Astrocyte (in vitro differentiated cells and primary cell): ENCODE measurements around the gene BABAM1. TPM values are rescaled to one million over a fixed set of nuclear protein-coding genes. Genes with fewer than 3 reads are reported as not detected.

Experiments
- DNase-seq: peaks from one replicate; pipeline ENCODE4 v3.0.0-alpha.2; 2010; ENCODE audit warnings: low read depth
- FAIRE-seq: peaks from 2 replicates; lab custom pipeline; 2011; peaks lifted over from hg19 to GRCh38; lab: Jason Lieb, UNC
- H2AFZ ChIP-seq: 2 replicates; pipeline ENCODE4 v1.6.0; 2012; ENCODE audit warnings: low read depth, low read length, inconsistent platforms
- H3K27ac ChIP-seq: 2 replicates; pipeline ENCODE4 v1.5.1; 2011; ENCODE audit warnings: low read depth, low read length, inconsistent platforms
- H3K27me3 ChIP-seq: 2 replicates; pipeline ENCODE4 v1.6.0; 2011; ENCODE audit warnings: low read length, inconsistent platforms; ENCODE audit not compliant: insufficient read depth
- H3K36me3 ChIP-seq: 2 replicates; pipeline ENCODE4 v1.5.1; 2011; ENCODE audit warnings: low read length, inconsistent platforms; ENCODE audit not compliant: insufficient read depth
- H3K4me1 ChIP-seq: 2 replicates; pipeline ENCODE4 v1.5.1; 2011; ENCODE audit warnings: low read length, inconsistent platforms; ENCODE audit not compliant: insufficient read depth
- H3K4me2 ChIP-seq: 2 replicates; pipeline ENCODE4 v1.6.0; 2012; ENCODE audit warnings: low read length, inconsistent platforms
- H3K4me3 ChIP-seq: 2 replicates; pipeline ENCODE4 v1.5.1; 2011; ENCODE audit warnings: low read depth, mild to moderate bottlenecking, low read length, inconsistent platforms; ENCODE audit not compliant: insufficient read depth
- H3K79me2 ChIP-seq: 2 replicates; pipeline ENCODE4 v1.6.0; 2012; ENCODE audit warnings: mild to moderate bottlenecking, low read length, inconsistent platforms; ENCODE audit not compliant: insufficient read depth
- H3K9ac ChIP-seq: 2 replicates; pipeline ENCODE4 v1.6.0; 2012; ENCODE audit warnings: mild to moderate bottlenecking, low read length, inconsistent platforms
- H3K9me3 ChIP-seq: 2 replicates; pipeline ENCODE4 v1.5.1; 2012; ENCODE audit warnings: low read depth, mild to moderate bottlenecking, low read length, inconsistent platforms; ENCODE audit not compliant: insufficient read depth
- H4K20me1 ChIP-seq: 2 replicates; pipeline ENCODE4 v1.6.0; 2012; ENCODE audit warnings: low read length, inconsistent platforms; ENCODE audit not compliant: insufficient read depth
- H3K27ac Mint-ChIP-seq: one replicate; pipeline ENCODE4 v1.8.0; 2021; ENCODE audit warnings: mild to moderate bottlenecking, mixed read lengths; ENCODE audit not compliant: unreplicated experiment
- H3K27me3 Mint-ChIP-seq: one replicate; pipeline ENCODE4 v1.8.0; 2021; ENCODE audit warnings: low read depth, mixed read lengths; ENCODE audit not compliant: unreplicated experiment
- H3K36me3 Mint-ChIP-seq: one replicate; pipeline ENCODE4 v1.8.0; 2021; ENCODE audit warnings: low read depth, mixed read lengths; ENCODE audit not compliant: unreplicated experiment
- H3K4me1 Mint-ChIP-seq: one replicate; pipeline ENCODE4 v1.8.0; 2021; ENCODE audit warnings: low read depth, mixed read lengths; ENCODE audit not compliant: unreplicated experiment
- H3K4me3 Mint-ChIP-seq: one replicate; pipeline ENCODE4 v1.8.0; 2021; ENCODE audit warnings: mild to moderate bottlenecking, moderate library complexity, mixed read lengths; ENCODE audit not compliant: unreplicated experiment
- H3K9me3 Mint-ChIP-seq: one replicate; pipeline ENCODE4 v1.8.0; 2021; ENCODE audit warnings: mild to moderate bottlenecking, mixed read lengths; ENCODE audit not compliant: unreplicated experiment
- CTCF ChIP-seq: IDR thresholded peaks from 2 replicates; pipeline ENCODE4 v1.5.1; 2011; ENCODE audit warnings: low read depth, mild to moderate bottlenecking, inconsistent platforms, low read length, moderate library complexity; ENCODE audit not compliant: insufficient read depth
- EZH2 ChIP-seq: IDR thresholded peaks from 2 replicates; pipeline ENCODE4 v1.6.1; 2012; ENCODE audit warnings: mild to moderate bottlenecking, low read length, inconsistent platforms; ENCODE audit not compliant: insufficient read depth
- total RNA-seq: library from RNA; stranded (reverse); gene quantifications from 2 replicates; pipeline ENCODE4 v1.2.1, GENCODE V29; 2021

BABAM1 gene
- total RNA-seq, 1 donor from 2014 or later: 112 TPM

- H3K9ac ChIP-seq: no peak overlapping the region
- no peak overlapping the region for H3K4me3 ChIP-seq
- H3K36me3 ChIP-seq: no peaks in the 10 kb centered on the region
- H3K27me3 Mint-ChIP-seq: peaks cover 3% of the 10 kb centered on the region
- H3K79me2 ChIP-seq: no peaks in the 10 kb centered on the region
- no peaks in the 10 kb centered on the region for H3K4me1 Mint-ChIP-seq
- no peak overlapping the region for H2AFZ ChIP-seq
- no peaks in the 10 kb centered on the region for H3K4me1 ChIP-seq
- H3K4me3 Mint-ChIP-seq: no peak overlapping the region
- TF ChIP-seq EZH2: no peak
- no peak for TF ChIP-seq CTCF
- H4K20me1 ChIP-seq: no peaks in the 10 kb centered on the region
- H3K27me3 ChIP-seq: no peaks in the 10 kb centered on the region
- no peaks in the 10 kb centered on the region for H3K9me3 ChIP-seq
- no peaks in the 10 kb centered on the region for H3K9me3 Mint-ChIP-seq
- no peak overlapping the region for H3K4me2 ChIP-seq
- H3K36me3 Mint-ChIP-seq: peaks cover 8% of the 10 kb centered on the region
- FAIRE-seq (no peak), DNase-seq (no peak)
- no peak overlapping the region for H3K27ac Mint-ChIP-seq
- no peak overlapping the region for H3K27ac ChIP-seq
Measured at GRCh38 chr19:17283504-17283996, 16.3 kb downstream of the BABAM1 start.

DNA sequence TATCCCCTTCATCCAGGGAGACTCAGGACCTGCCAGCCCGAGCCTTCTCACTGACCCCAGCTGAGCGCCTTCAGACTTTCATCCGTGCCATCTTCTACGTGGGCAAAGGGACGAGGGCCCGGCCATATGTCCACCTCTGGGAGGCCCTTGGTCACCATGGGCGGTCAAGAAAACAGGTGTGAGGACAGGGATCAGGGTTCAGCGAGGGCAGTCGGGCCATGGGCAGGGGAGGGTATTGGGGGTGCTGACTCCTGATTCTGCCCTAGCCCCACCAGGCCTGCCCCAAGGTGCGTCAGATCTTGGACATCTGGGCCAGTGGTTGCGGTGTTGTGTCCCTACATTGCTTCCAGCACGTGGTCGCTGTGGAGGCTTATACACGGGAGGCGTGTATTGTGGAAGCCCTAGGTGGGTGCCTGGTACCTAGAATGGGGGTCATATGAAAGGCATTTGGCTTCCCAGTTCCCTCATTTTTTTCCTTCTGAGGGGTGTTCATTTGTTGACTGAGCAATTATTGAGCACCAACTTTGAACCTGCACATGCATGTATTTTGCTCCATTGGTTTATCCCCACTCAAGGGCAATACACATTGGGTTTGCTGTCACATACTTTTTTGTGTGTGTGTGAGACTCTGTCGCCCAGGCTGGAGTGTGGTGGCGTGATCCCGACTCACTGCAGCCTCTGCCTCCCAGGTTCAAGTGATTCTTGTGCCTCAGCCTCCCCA is 18.3 kb downstream of the BABAM1 start:
- Histone ChIP-seq H3K9me3 (no peaks in the 10 kb centered on the region), H2AFZ (no peak overlapping the region), H3K36me3 (no peaks in the 10 kb centered on the region), H3K4me1 (no peaks in the 10 kb centered on the region), H3K27me3 (no peaks in the 10 kb centered on the region), H4K20me1 (no peaks in the 10 kb centered on the region), H3K9ac (no peak overlapping the region), H3K27ac (no peak overlapping the region), H3K4me2 (no peak overlapping the region), H3K79me2 (no peaks in the 10 kb centered on the region), H3K4me3 (no peak overlapping the region)
- Mint-ChIP-seq H3K27ac (no peak overlapping the region), H3K27me3 (peaks cover 3% of the 10 kb centered on the region), H3K4me3 (no peak overlapping the region), H3K36me3 (peaks cover 4% of the 10 kb centered on the region), H3K9me3 (no peaks in the 10 kb centered on the region), H3K4me1 (no peaks in the 10 kb centered on the region)
- DNase-seq (no peak), FAIRE-seq (no peak)
- TF ChIP-seq EZH2 (no peak), CTCF (no peak)

GRCh38 chr19:17286263-17286662 is 19.0 kb downstream of the BABAM1 start:
- Histone ChIP-seq H3K79me2 (no peaks in the 10 kb centered on the region), H3K27ac (no peak overlapping the region), H4K20me1 (no peaks in the 10 kb centered on the region), H3K4me2 (no peak overlapping the region), H3K4me3 (no peak overlapping the region), H3K36me3 (no peaks in the 10 kb centered on the region), H2AFZ (no peak overlapping the region), H3K4me1 (no peaks in the 10 kb centered on the region), H3K9ac (no peak overlapping the region), H3K9me3 (no peaks in the 10 kb centered on the region), H3K27me3 (no peaks in the 10 kb centered on the region)
- TF ChIP-seq CTCF (no peak), EZH2 (no peak)
- H3K4me1 Mint-ChIP-seq: no peaks in the 10 kb centered on the region
- H3K36me3 Mint-ChIP-seq: peaks cover 4% of the 10 kb centered on the region
- FAIRE-seq: no peak
- no peak for DNase-seq
- no peaks in the 10 kb centered on the region for H3K9me3 Mint-ChIP-seq
- no peak overlapping the region for H3K27ac Mint-ChIP-seq
- H3K27me3 Mint-ChIP-seq: peaks cover 3% of the 10 kb centered on the region
- H3K4me3 Mint-ChIP-seq: no peak overlapping the region
